ENCODE measurements around the gene USP24.

DNA sequence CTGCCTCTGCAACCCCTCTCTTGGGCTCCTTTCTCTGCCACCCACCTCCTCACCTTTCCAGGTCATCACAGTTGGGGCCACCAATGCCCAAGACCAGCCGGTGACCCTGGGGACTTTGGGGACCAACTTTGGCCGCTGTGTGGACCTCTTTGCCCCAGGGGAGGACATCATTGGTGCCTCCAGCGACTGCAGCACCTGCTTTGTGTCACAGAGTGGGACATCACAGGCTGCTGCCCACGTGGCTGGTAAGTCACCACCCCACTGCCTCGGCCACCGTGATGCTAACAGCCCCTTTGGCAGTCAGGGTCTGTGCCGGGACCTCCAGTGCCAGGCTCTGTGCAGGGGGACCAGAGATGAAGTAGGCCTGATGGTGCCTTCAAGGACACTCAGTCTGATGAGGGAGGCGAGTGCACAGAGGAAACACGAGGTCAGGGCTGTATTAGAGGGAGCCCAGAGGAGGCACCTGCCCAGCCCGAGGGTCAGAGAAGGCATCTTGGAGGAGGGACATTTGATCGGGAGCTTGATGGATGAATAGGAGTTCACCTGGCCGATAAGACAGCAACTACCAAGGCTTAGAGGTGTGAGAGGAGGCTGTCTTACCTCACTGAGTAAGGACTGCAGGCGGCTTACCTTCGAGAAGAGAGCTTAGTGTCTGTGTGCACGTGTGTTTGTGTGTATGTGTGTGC, 157.8 kb downstream of the USP24 start:
- TF ChIP-seq TAF1 (IDR thresholded peaks at IDR 0.05; ENCODE audit: low read depth, low read length) (no peak), POLR2A (IDR thresholded peaks at IDR 0.05; ENCODE audit: low read depth, low read length) (no peak), POLR2AphosphoS5 (IDR thresholded peaks at IDR 0.05; ENCODE audit: low read depth, low read length) (no peak)
